ENCODE measurements around the gene LIG1. TPM values are rescaled to one million over a fixed set of nuclear protein-coding genes. Genes with fewer than 3 reads are reported as not detected.

The LIG1 gene
- total RNA-seq, 4 donors from 2014 or later = 3.7 to 9.2 (median 7.1) TPM

DNA sequence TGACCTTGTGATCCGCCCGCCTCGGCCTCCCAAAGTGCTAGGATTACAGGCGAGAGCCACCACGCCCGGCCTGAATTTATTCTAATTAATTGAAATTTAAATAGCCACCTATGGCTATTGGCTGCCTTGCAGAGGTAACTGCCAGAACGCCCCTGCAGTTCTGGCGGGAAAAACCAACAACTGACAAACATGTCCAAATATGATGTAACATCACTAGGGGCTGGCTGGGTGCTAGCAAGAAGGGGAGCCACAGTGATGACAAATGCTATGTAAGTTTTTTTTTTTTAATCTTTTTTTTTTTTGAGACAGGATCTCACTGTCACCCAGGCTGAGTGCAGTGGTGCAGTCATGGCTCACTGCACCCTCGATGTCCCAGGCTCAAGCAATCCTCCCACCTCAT, 13.2 kb upstream of the LIG1 start:
- Histone ChIP-seq H3K36me3 (no peaks in the 10 kb centered on the region), H3K9me3 (no peaks in the 10 kb centered on the region), H3K27me3 (no peaks in the 10 kb centered on the region), H3K4me3 (no peak overlapping the region), H3K27ac (no peak overlapping the region), H3K4me1 (no peaks in the 10 kb centered on the region)
- in situ Hi-C loops (cut with MboI; ENCODE audit: low sequenced_read_pairs in 4 of 4) (no loop called here), intact Hi-C loops (cut with DNase I; ENCODE audit: low total_unique reads) (no loop called here)
- TF ChIP-seq, protein P1, sequence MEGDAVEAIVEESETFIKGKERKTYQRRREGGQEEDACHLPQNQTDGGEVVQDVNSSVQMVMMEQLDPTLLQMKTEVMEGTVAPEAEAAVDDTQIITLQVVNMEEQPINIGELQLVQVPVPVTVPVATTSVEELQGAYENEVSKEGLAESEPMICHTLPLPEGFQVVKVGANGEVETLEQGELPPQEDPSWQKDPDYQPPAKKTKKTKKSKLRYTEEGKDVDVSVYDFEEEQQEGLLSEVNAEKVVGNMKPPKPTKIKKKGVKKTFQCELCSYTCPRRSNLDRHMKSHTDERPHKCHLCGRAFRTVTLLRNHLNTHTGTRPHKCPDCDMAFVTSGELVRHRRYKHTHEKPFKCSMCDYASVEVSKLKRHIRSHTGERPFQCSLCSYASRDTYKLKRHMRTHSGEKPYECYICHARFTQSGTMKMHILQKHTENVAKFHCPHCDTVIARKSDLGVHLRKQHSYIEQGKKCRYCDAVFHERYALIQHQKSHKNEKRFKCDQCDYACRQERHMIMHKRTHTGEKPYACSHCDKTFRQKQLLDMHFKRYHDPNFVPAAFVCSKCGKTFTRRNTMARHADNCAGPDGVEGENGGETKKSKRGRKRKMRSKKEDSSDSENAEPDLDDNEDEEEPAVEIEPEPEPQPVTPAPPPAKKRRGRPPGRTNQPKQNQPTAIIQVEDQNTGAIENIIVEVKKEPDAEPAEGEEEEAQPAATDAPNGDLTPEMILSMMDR (IDR thresholded peaks at IDR 0.05 in 4 of 5, conservative IDR thresholded peaks at IDR 0.05 in 1 of 5) = no peak
- no peak for TF ChIP-seq POLR2A (IDR thresholded peaks at IDR 0.05)
- DNase-seq (no peak), ATAC-seq (no peak)

- in situ Hi-C loops (cut with MboI; ENCODE audit: low sequenced_read_pairs in 4 of 4) = no loop called here
- intact Hi-C loops (cut with DNase I; ENCODE audit: low total_unique reads) = no loop called here
- Histone ChIP-seq H3K4me3 (no peak overlapping the region), H3K9me3 (no peaks in the 10 kb centered on the region), H3K27ac (no peak overlapping the region), H3K27me3 (no peaks in the 10 kb centered on the region), H3K36me3 (no peaks in the 10 kb centered on the region), H3K4me1 (no peaks in the 10 kb centered on the region)
- DNase-seq = no peak
- no peak for ATAC-seq
- no peak for TF ChIP-seq POLR2A (IDR thresholded peaks at IDR 0.05)
- TF ChIP-seq, protein P1 (IDR thresholded peaks at IDR 0.05 in 4 of 5, conservative IDR thresholded peaks at IDR 0.05 in 1 of 5) = no peak
These were observed 12.3 kb upstream of the LIG1 start for GRCh38 chr19:48182434-48182833.

GRCh38 chr19:48181505-48181904, 11.4 kb upstream of the LIG1 start:
- DNase-seq = no peak
- TF ChIP-seq POLR2A (IDR thresholded peaks at IDR 0.05) = no peak
- TF ChIP-seq, protein P1 (IDR thresholded peaks at IDR 0.05 in 4 of 5, conservative IDR thresholded peaks at IDR 0.05 in 1 of 5) = no peak
- no peaks in the 10 kb centered on the region for H3K9me3 ChIP-seq
- no peaks in the 10 kb centered on the region for H3K36me3 ChIP-seq
- no peak overlapping the region for H3K27ac ChIP-seq
- ATAC-seq = no peak
- no peak overlapping the region for H3K4me3 ChIP-seq
- no peaks in the 10 kb centered on the region for H3K4me1 ChIP-seq
- intact Hi-C loops (cut with DNase I; ENCODE audit: low total_unique reads) (no loop called here), in situ Hi-C loops (cut with MboI; ENCODE audit: low sequenced_read_pairs in 4 of 4) (no loop called here)
- no peaks in the 10 kb centered on the region for H3K27me3 ChIP-seq

GRCh38 chr19:48176226-48176625, 6.1 kb upstream of the LIG1 start:
- intact Hi-C loops (cut with DNase I; ENCODE audit: low total_unique reads) (no loop called here), in situ Hi-C loops (cut with MboI; ENCODE audit: low sequenced_read_pairs in 4 of 4) (no loop called here)
- H3K4me3 ChIP-seq = no peak overlapping the region
- ATAC-seq (no peak), DNase-seq (no peak)
- peaks cover 1 to 2% of the 10 kb centered on the region in 2 donors for H3K4me1 ChIP-seq
- no peaks in the 10 kb centered on the region for H3K9me3 ChIP-seq
- no peaks in the 10 kb centered on the region for H3K27me3 ChIP-seq
- no peak overlapping the region for H3K27ac ChIP-seq
- no peak for TF ChIP-seq POLR2A (IDR thresholded peaks at IDR 0.05)
- TF ChIP-seq, protein P1 (IDR thresholded peaks at IDR 0.05 in 4 of 5, conservative IDR thresholded peaks at IDR 0.05 in 1 of 5) = no peak
- H3K36me3 ChIP-seq = peaks cover 0 to 15% of the 10 kb centered on the region in 2 donors

GRCh38 chr19:48175578-48175977, 5.4 kb upstream of the LIG1 start:
- no peak for ATAC-seq
- H3K4me1 ChIP-seq = peaks cover 6 to 7% of the 10 kb centered on the region in 2 donors
- H3K36me3 ChIP-seq = peaks cover 0 to 15% of the 10 kb centered on the region in 2 donors

More at GRCh38 chr19:48175578-48175977, 5.4 kb upstream of the LIG1 start:
- H3K9me3 ChIP-seq = no peaks in the 10 kb centered on the region
- DNase-seq = no peak
- TF ChIP-seq, protein P1 (IDR thresholded peaks at IDR 0.05 in 4 of 5, conservative IDR thresholded peaks at IDR 0.05 in 1 of 5) = no peak
- TF ChIP-seq POLR2A (IDR thresholded peaks at IDR 0.05) = no peak
- H3K27ac ChIP-seq = no peak overlapping the region
- H3K27me3 ChIP-seq = no peaks in the 10 kb centered on the region
- H3K4me3 ChIP-seq = no peak overlapping the region
- intact Hi-C loops (cut with DNase I; ENCODE audit: low total_unique reads) (no loop called here), in situ Hi-C loops (cut with MboI; ENCODE audit: low sequenced_read_pairs in 4 of 4) (no loop called here)
